ENCODE results near the gene SERINC3. TPM values are rescaled to one million over a fixed set of nuclear protein-coding genes. Genes with fewer than 3 reads are reported as not detected.

The SERINC3 gene
- polyA plus RNA-seq, 1 donor (not counting 4 experiments of a cell fraction or from before 2014, with no cell fraction given) = 118 TPM

DNA sequence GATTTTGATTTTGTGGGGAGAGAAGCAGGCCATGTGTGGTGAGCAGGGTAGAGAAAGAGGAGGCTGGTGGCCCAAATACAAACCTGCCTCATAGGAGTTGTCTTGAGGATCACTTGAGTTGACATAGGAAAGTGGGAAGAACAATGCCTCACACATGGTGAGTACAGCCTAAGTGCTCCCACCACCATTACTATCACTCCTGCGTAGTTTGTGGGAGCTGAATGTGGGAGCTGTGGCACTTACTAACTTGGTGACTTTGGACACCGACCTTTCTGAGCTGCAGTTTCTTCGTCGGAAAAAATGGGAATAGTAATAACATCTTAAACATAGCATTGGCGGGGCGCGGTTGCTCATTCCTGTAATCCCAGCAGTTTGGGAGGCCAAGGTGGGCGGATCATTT, 25.5 kb upstream of the SERINC3 start:
- H3K36me3 ChIP-seq (ENCODE audit: control insufficient read depth in 2 of 2, extremely low read depth in 1 of 2, insufficient read depth in 2 of 2, low read length in 2 of 2) = no peaks in the 10 kb centered on the region
- H3K4me2 ChIP-seq (ENCODE audit: control insufficient read depth, extremely low read depth, insufficient read depth, low read depth, low read length) = no peak overlapping the region
- H3K9me3 ChIP-seq (ENCODE audit: control insufficient read depth, low read depth, low read length) = no peaks in the 10 kb centered on the region
- FAIRE-seq = no peak
- H3K9ac ChIP-seq (ENCODE audit: control insufficient read depth, extremely low read depth, insufficient read depth, low read length) = no peak overlapping the region
- H2AFZ ChIP-seq (ENCODE audit: control insufficient read depth, low read length) = no peak overlapping the region
- H3K9me1 ChIP-seq (ENCODE audit: control insufficient read depth, extremely low read depth, insufficient read depth, low read length) = no peaks in the 10 kb centered on the region
- no peak for TF ChIP-seq EZH2 (IDR thresholded peaks at IDR 0.05; ENCODE audit: low read length)
- TF ChIP-seq, protein P1, sequence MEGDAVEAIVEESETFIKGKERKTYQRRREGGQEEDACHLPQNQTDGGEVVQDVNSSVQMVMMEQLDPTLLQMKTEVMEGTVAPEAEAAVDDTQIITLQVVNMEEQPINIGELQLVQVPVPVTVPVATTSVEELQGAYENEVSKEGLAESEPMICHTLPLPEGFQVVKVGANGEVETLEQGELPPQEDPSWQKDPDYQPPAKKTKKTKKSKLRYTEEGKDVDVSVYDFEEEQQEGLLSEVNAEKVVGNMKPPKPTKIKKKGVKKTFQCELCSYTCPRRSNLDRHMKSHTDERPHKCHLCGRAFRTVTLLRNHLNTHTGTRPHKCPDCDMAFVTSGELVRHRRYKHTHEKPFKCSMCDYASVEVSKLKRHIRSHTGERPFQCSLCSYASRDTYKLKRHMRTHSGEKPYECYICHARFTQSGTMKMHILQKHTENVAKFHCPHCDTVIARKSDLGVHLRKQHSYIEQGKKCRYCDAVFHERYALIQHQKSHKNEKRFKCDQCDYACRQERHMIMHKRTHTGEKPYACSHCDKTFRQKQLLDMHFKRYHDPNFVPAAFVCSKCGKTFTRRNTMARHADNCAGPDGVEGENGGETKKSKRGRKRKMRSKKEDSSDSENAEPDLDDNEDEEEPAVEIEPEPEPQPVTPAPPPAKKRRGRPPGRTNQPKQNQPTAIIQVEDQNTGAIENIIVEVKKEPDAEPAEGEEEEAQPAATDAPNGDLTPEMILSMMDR (optimal IDR thresholded peaks at IDR 0.05 in 1 of 3, IDR thresholded peaks at IDR 0.05 in 1 of 3, conservative IDR thresholded peaks at IDR 0.05 in 1 of 3; ENCODE audit: extremely low read depth in 1 of 3, insufficient read depth in 2 of 3, low read length in 3 of 3) = no peak
- dilution Hi-C loops (cut with MboI; ENCODE audit: extremely low pct_ligation_motif_present, low sequenced_read_pairs) = no loop called here
- DNase-seq (ENCODE audit: low read depth, low spot score) = no peak
- H3K27ac ChIP-seq (ENCODE audit: control insufficient read depth, insufficient read depth, low read length) = no peak overlapping the region
- no peaks in the 10 kb centered on the region for H3K4me1 ChIP-seq (ENCODE audit: control insufficient read depth, extremely low read depth, insufficient read depth, low read length)
- H3K27me3 ChIP-seq (ENCODE audit: control insufficient read depth, extremely low read depth, insufficient read depth, low read length) = no peaks in the 10 kb centered on the region
- no peak overlapping the region for H3K4me3 ChIP-seq (ENCODE audit: control insufficient read depth in 2 of 3, extremely low read depth in 1 of 3, insufficient read depth in 2 of 3, low read depth in 1 of 3, low read length in 3 of 3)
- H3K79me2 ChIP-seq (ENCODE audit: control insufficient read depth, insufficient read depth, low read length) = no peaks in the 10 kb centered on the region
- no peaks in the 10 kb centered on the region for H4K20me1 ChIP-seq (ENCODE audit: control insufficient read depth, extremely low read depth, insufficient read depth, low read length)

DNA sequence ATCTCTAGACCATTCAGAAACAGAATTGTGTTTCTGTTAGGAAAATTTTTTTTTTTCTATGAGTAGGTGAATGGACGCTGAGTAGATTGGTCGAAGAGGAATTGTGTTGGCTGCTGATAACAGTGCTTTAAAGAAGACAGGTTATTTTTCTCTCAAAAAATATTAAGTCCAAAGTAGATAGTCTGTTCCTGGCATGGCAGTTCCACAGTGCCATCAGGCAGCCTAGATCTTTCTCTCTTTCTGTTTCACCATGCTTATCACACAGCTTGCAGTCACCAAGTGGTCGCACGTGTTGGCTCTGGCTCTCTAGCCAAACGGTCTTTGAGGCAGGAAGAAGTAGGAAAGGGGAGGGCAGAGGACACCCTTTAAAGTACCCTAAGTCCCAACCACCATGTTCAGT, 22.4 kb upstream of the SERINC3 start:
- DNase-seq (ENCODE audit: low read depth, low spot score) (no peak), FAIRE-seq (no peak)
- Histone ChIP-seq H3K4me2 (ENCODE audit: control insufficient read depth, extremely low read depth, insufficient read depth, low read depth, low read length) (no peak overlapping the region), H4K20me1 (ENCODE audit: control insufficient read depth, extremely low read depth, insufficient read depth, low read length) (no peaks in the 10 kb centered on the region), H3K9ac (ENCODE audit: control insufficient read depth, extremely low read depth, insufficient read depth, low read length) (no peak overlapping the region), H3K79me2 (ENCODE audit: control insufficient read depth, insufficient read depth, low read length) (no peaks in the 10 kb centered on the region), H3K9me1 (ENCODE audit: control insufficient read depth, extremely low read depth, insufficient read depth, low read length) (no peaks in the 10 kb centered on the region), H3K36me3 (ENCODE audit: control insufficient read depth in 2 of 2, extremely low read depth in 1 of 2, insufficient read depth in 2 of 2, low read length in 2 of 2) (no peaks in the 10 kb centered on the region), H3K4me1 (ENCODE audit: control insufficient read depth, extremely low read depth, insufficient read depth, low read length) (no peaks in the 10 kb centered on the region), H3K9me3 (ENCODE audit: control insufficient read depth, low read depth, low read length) (no peaks in the 10 kb centered on the region), H3K27ac (ENCODE audit: control insufficient read depth, insufficient read depth, low read length) (no peak overlapping the region), H2AFZ (ENCODE audit: control insufficient read depth, low read length) (no peak overlapping the region), H3K4me3 (ENCODE audit: control insufficient read depth in 2 of 3, extremely low read depth in 1 of 3, insufficient read depth in 2 of 3, low read depth in 1 of 3, low read length in 3 of 3) (no peak overlapping the region), H3K27me3 (ENCODE audit: control insufficient read depth, extremely low read depth, insufficient read depth, low read length) (no peaks in the 10 kb centered on the region)
- dilution Hi-C loops (cut with MboI; ENCODE audit: extremely low pct_ligation_motif_present, low sequenced_read_pairs) = no loop called here
- no peak for TF ChIP-seq EZH2 (IDR thresholded peaks at IDR 0.05; ENCODE audit: low read length)
- TF ChIP-seq, protein P1 (optimal IDR thresholded peaks at IDR 0.05 in 1 of 3, IDR thresholded peaks at IDR 0.05 in 1 of 3, conservative IDR thresholded peaks at IDR 0.05 in 1 of 3; ENCODE audit: extremely low read depth in 1 of 3, insufficient read depth in 2 of 3, low read length in 3 of 3) = no peak
